WTC11 (cell line): ENCODE results near the gene ITGAE. TPM values are rescaled to one million over a fixed set of nuclear protein-coding genes. Genes with fewer than 3 reads are reported as not detected.

Source experiments
- ATAC-seq: fragments of 200-7000 bp; cut with Tn5 transposase; 2 replicates; pipeline ENCODE4 v1.10.0; 2021; ENCODE audit warnings: mild to moderate bottlenecking, moderate library complexity
- CTCF ChIA-PET: fragments of 300-600 bp; sonication (Branson Sonifier 250); formaldehyde crosslinking; loops from one replicate; lab custom pipeline; 2021; ENCODE audit warnings: antibody characterized with exemption; lab: Charles Lee
- POLR2A ChIA-PET: fragments of 350-600 bp; sonication (Branson Sonifier 250); formaldehyde crosslinking; loops from one replicate; lab custom pipeline; 2021; ENCODE audit warnings: antibody characterized with exemption; lab: Charles Lee
- DNase-seq: peaks from one replicate; pipeline ENCODE4 v3.0.0; 2021; ENCODE audit warnings: low spot score
- H3K27ac Mint-ChIP-seq: 2 replicates; pipeline ENCODE4 v1.8.0; 2021; ENCODE audit warnings: mixed read lengths
- H3K27me3 Mint-ChIP-seq: 2 replicates; pipeline ENCODE4 v1.8.0; 2021; ENCODE audit warnings: low read depth, mild to moderate bottlenecking, moderate library complexity, mixed read lengths
- H3K36me3 Mint-ChIP-seq: 2 replicates; pipeline ENCODE4 v1.8.0; 2021; ENCODE audit warnings: mixed read lengths
- H3K4me1 Mint-ChIP-seq: 2 replicates; pipeline ENCODE4 v1.8.0; 2022; ENCODE audit warnings: mixed read lengths
- H3K4me3 Mint-ChIP-seq: 2 replicates; pipeline ENCODE4 v1.8.0; 2021; ENCODE audit warnings: mild to moderate bottlenecking, moderate library complexity, mixed read lengths
- H3K9me3 Mint-ChIP-seq: 2 replicates; pipeline ENCODE4 v1.8.0; 2021; ENCODE audit warnings: mixed read lengths
- ATF1 ChIP-seq: sonication (generic); formaldehyde crosslinking; IDR thresholded peaks from 2 replicates; pipeline ENCODE4 v1.8.1; 2023; ENCODE audit warnings: mild to moderate bottlenecking, moderate library complexity, missing genetic modification reagents
- ATF3 ChIP-seq: sonication (generic); formaldehyde crosslinking; conservative IDR thresholded peaks from 2 replicates; pipeline ENCODE4 v1.8.1; 2022; ENCODE audit warnings: mild to moderate bottlenecking, missing genetic modification reagents
- CBFB ChIP-seq: sonication (generic); formaldehyde crosslinking; IDR thresholded peaks from 2 replicates; pipeline ENCODE4 v1.8.1; 2022; ENCODE audit warnings: mild to moderate bottlenecking, low read depth, missing genetic modification reagents
- E2F5 ChIP-seq: sonication (generic); formaldehyde crosslinking; IDR thresholded peaks from 2 replicates; pipeline ENCODE4 v1.8.1; 2022; ENCODE audit warnings: mild to moderate bottlenecking, moderate library complexity, missing genetic modification reagents
- FOXK1 ChIP-seq: sonication (generic); formaldehyde crosslinking; IDR thresholded peaks from 2 replicates; pipeline ENCODE4 v1.8.0; 2022; ENCODE audit warnings: mild to moderate bottlenecking, moderate library complexity, missing genetic modification reagents
- IRF2 ChIP-seq: sonication (generic); formaldehyde crosslinking; IDR thresholded peaks from 2 replicates; pipeline ENCODE4 v1.8.0; 2022; ENCODE audit warnings: low read depth, missing genetic modification reagents, borderline replicate concordance
- KAT7 ChIP-seq: sonication (generic); formaldehyde crosslinking; IDR thresholded peaks from 2 replicates; pipeline ENCODE4 v1.8.1; 2023; ENCODE audit warnings: missing genetic modification reagents, mild to moderate bottlenecking, borderline replicate concordance
- MAX ChIP-seq: sonication (generic); formaldehyde crosslinking; IDR thresholded peaks from 2 replicates; pipeline ENCODE4 v1.8.0; 2022; ENCODE audit warnings: mild to moderate bottlenecking, missing genetic modification reagents
- MXD4 ChIP-seq: fragments of 250-450 bp; sonication (Bioruptor Pico); IDR thresholded peaks from 2 replicates; pipeline ENCODE4 v1.8.0; 2021; ENCODE audit warnings: mild to moderate bottlenecking, moderate library complexity, borderline replicate concordance
- NR1H2 ChIP-seq: sonication (generic); formaldehyde crosslinking; IDR thresholded peaks from 2 replicates; pipeline ENCODE4 v1.9.0; 2021; ENCODE audit warnings: mild to moderate bottlenecking, moderate library complexity, missing genetic modification reagents
- NR3C1 ChIP-seq: sonication (generic); formaldehyde crosslinking; conservative IDR thresholded peaks from 2 replicates; pipeline ENCODE4 v1.8.1; 2023; ENCODE audit warnings: low read depth, mild to moderate bottlenecking, missing genetic modification reagents
- OVOL2 ChIP-seq: fragments of 250-450 bp; sonication (Bioruptor Pico); IDR thresholded peaks from 2 replicates; pipeline ENCODE4 v1.9.0; 2021; ENCODE audit warnings: mild to moderate bottlenecking, borderline replicate concordance
- SMAD4 ChIP-seq: sonication (generic); formaldehyde crosslinking; IDR thresholded peaks from 2 replicates; pipeline ENCODE4 v1.8.0; 2022; ENCODE audit warnings: mild to moderate bottlenecking, missing genetic modification reagents
- TP53 ChIP-seq: sonication (generic); formaldehyde crosslinking; IDR thresholded peaks from 2 replicates; pipeline ENCODE4 v1.8.1; 2023; ENCODE audit warnings: mild to moderate bottlenecking, missing genetic modification reagents
- ZBTB21 ChIP-seq: sonication (generic); formaldehyde crosslinking; IDR thresholded peaks from 2 replicates; pipeline ENCODE4 v1.8.1; 2023; ENCODE audit warnings: mild to moderate bottlenecking, missing genetic modification reagents, borderline replicate concordance
- ZNF121 ChIP-seq: sonication (generic); formaldehyde crosslinking; IDR thresholded peaks from 2 replicates; pipeline ENCODE4 v1.8.0; 2023; ENCODE audit warnings: missing genetic modification reagents
- ZNF232 ChIP-seq: sonication (generic); formaldehyde crosslinking; IDR thresholded peaks from 2 replicates; pipeline ENCODE4 v1.8.0; 2022; ENCODE audit warnings: mild to moderate bottlenecking, missing genetic modification reagents
- ZNF416 ChIP-seq: fragments of 250-450 bp; sonication (Bioruptor Pico); IDR thresholded peaks from 2 replicates; pipeline ENCODE4 v1.9.0; 2021; ENCODE audit warnings: mild to moderate bottlenecking, inconsistent platforms
- ZNF671 ChIP-seq: fragments of 250-450 bp; sonication (Bioruptor Pico); IDR thresholded peaks from 2 replicates; pipeline ENCODE4 v1.8.0; 2021; ENCODE audit warnings: mild to moderate bottlenecking
- total RNA-seq: library from RNA; stranded (reverse); gene quantifications from 3 replicates; pipeline ENCODE4 v1.2.3, GENCODE V29; 2021
- TF ChIP-seq, protein P1 (sequence below): sonication (generic); formaldehyde crosslinking; IDR thresholded peaks from 2 replicates; pipeline ENCODE4 v1.8.0; 2022; ENCODE audit warnings: missing genetic modification reagents
- TF ChIP-seq, protein P2 (sequence below): sonication (generic); formaldehyde crosslinking; IDR thresholded peaks from 2 replicates; pipeline ENCODE4 v1.8.1; 2023; ENCODE audit warnings: mild to moderate bottlenecking, missing genetic modification reagents
- TF ChIP-seq, protein P3 (sequence below): sonication (generic); formaldehyde crosslinking; IDR thresholded peaks from 2 replicates; pipeline ENCODE4 v1.8.0; 2022; ENCODE audit warnings: mild to moderate bottlenecking, missing genetic modification reagents

The ITGAE gene
- total RNA-seq, 1 experiment from 2014 or later, result 19.5 TPM

GRCh38 chr17:3755335-3756030, 45.5 kb downstream of the ITGAE start (continued):
- TF ChIP-seq NR3C1 (CRISPR knock-in tag) (0 out of 2 replicates have a peak, but pooled peaks have one; percentile 66), ATF1 (no peak), ZBTB21 (no peak), ZNF121 (CRISPR knock-in tag) (peak; percentile 91; the same call in 1 of the 2 replicates), ZNF232 (CRISPR knock-in tag) (no peak), MXD4 (no peak), TP53 (CRISPR knock-in tag) (0 out of 2 replicates have a peak, but pooled peaks have one; percentile 69), FOXK1 (CRISPR knock-in tag) (no peak), ATF3 (CRISPR knock-in tag) (no peak), IRF2 (CRISPR knock-in tag) (no peak), MAX (CRISPR knock-in tag) (peak; percentile 25; the same call in 1 of the 2 replicates), ZNF671 (CRISPR knock-in tag) (no peak), OVOL2 (CRISPR knock-in tag) (no peak), ZNF416 (CRISPR knock-in tag) (peak; percentile 48; the same call in 1 of the 2 replicates)
- TF ChIP-seq, protein P1, sequence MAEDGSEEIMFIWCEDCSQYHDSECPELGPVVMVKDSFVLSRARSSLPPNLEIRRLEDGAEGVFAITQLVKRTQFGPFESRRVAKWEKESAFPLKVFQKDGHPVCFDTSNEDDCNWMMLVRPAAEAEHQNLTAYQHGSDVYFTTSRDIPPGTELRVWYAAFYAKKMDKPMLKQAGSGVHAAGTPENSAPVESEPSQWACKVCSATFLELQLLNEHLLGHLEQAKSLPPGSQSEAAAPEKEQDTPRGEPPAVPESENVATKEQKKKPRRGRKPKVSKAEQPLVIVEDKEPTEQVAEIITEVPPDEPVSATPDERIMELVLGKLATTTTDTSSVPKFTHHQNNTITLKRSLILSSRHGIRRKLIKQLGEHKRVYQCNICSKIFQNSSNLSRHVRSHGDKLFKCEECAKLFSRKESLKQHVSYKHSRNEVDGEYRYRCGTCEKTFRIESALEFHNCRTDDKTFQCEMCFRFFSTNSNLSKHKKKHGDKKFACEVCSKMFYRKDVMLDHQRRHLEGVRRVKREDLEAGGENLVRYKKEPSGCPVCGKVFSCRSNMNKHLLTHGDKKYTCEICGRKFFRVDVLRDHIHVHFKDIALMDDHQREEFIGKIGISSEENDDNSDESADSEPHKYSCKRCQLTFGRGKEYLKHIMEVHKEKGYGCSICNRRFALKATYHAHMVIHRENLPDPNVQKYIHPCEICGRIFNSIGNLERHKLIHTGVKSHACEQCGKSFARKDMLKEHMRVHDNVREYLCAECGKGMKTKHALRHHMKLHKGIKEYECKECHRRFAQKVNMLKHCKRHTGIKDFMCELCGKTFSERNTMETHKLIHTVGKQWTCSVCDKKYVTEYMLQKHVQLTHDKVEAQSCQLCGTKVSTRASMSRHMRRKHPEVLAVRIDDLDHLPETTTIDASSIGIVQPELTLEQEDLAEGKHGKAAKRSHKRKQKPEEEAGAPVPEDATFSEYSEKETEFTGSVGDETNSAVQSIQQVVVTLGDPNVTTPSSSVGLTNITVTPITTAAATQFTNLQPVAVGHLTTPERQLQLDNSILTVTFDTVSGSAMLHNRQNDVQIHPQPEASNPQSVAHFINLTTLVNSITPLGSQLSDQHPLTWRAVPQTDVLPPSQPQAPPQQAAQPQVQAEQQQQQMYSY (CRISPR knock-in tag), result no peak
- TF ChIP-seq, protein P2, sequence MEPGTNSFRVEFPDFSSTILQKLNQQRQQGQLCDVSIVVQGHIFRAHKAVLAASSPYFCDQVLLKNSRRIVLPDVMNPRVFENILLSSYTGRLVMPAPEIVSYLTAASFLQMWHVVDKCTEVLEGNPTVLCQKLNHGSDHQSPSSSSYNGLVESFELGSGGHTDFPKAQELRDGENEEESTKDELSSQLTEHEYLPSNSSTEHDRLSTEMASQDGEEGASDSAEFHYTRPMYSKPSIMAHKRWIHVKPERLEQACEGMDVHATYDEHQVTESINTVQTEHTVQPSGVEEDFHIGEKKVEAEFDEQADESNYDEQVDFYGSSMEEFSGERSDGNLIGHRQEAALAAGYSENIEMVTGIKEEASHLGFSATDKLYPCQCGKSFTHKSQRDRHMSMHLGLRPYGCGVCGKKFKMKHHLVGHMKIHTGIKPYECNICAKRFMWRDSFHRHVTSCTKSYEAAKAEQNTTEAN, result no peak
- TF ChIP-seq, all 79 proteins: peak for 5

DNA sequence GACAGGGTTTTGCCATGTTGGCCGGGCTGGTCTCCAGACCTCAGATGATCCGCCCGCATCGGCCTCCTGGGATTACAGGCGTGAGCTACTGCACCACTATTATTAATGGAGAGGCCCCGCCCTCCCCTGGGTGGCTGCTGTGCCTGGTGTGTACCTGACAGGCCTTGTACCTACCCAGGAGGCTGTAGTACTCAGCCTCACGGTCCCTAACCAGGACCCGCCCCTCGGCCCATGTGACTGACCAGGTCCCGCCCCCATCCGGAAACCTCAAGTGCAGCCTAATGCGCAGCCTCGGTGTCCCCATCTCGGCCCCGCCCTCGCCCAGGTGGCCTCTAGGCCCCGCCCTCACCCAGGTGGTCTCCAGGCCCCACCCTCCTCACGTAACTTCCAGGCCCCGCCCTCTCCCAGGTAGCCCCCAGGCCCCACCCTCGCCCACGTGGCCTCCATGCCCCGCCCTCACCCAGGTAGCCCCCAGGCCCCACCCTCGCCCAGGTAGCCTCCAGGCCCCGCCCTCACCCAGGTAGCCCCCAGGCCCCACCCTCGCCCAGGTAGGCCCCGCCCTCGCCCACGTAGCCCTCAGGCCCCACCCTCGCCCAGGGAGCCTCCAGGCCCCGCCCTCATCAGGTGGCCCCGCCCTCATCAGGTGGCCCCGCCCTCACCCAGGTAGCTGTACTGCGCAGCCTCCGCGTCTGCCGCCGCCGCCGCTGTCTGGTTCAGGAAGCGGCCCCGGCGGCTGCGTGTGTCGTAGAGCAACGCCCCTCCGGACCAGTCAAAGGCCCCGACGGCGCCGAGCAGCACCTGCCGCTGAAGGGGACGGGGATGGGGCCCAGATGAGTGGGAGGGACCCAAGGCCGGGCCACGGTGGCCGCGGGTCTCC, 46.3 kb downstream of the ITGAE start:
- Mint-ChIP-seq H3K36me3 (peaks cover 6% of the 10 kb centered on the region), H3K27ac (no peak overlapping the region), H3K27me3 (peaks cover 2% of the 10 kb centered on the region), H3K4me1 (peaks cover 15% of the 10 kb centered on the region), H3K9me3 (peaks cover 6% of the 10 kb centered on the region), H3K4me3 (peak overlapping the region; percentile 64)
- CTCF ChIA-PET, result interaction anchor here (0.6 to 10.0 kb wide), 13 partner anchors 16 to 1696 kb away, joined by 3 to 117 read pairs (median 4); partner anchors contain the start of gene NCBP3
- DNase-seq, result peak; percentile 100
- POLR2A ChIA-PET, result interaction anchor here (0.9 to 1.5 kb wide), 3 partner anchors 9 to 92 kb away, joined by 4 to 8 read pairs (median 4); partner anchors contain the start of genes HASPIN and NCBP3
- ATAC-seq, result peak; percentile 88
- TF ChIP-seq, protein P3, sequence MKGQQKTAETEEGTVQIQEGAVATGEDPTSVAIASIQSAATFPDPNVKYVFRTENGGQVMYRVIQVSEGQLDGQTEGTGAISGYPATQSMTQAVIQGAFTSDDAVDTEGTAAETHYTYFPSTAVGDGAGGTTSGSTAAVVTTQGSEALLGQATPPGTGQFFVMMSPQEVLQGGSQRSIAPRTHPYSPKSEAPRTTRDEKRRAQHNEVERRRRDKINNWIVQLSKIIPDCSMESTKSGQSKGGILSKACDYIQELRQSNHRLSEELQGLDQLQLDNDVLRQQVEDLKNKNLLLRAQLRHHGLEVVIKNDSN, result peak; percentile 90
- TF ChIP-seq OVOL2 (CRISPR knock-in tag) (no peak), CBFB (CRISPR knock-in tag) (no peak), SMAD4 (CRISPR knock-in tag) (peak; percentile 50; the same call in 1 of the 2 replicates), KAT7 (CRISPR knock-in tag) (no peak), E2F5 (0 out of 2 replicates have a peak, but pooled peaks have one; percentile 22), NR1H2 (CRISPR knock-in tag) (no peak), ZBTB21 (peak; percentile 21; the same call in 1 of the 2 replicates)
- TF ChIP-seq, protein P1 (CRISPR knock-in tag), result no peak
